ENCODE measurements around the gene PSENEN. TPM values are rescaled to one million over a fixed set of nuclear protein-coding genes. Genes with fewer than 3 reads are reported as not detected.

The PSENEN gene
- polyA plus RNA-seq, 2 donors, result 62.5 to 128 TPM

DNA sequence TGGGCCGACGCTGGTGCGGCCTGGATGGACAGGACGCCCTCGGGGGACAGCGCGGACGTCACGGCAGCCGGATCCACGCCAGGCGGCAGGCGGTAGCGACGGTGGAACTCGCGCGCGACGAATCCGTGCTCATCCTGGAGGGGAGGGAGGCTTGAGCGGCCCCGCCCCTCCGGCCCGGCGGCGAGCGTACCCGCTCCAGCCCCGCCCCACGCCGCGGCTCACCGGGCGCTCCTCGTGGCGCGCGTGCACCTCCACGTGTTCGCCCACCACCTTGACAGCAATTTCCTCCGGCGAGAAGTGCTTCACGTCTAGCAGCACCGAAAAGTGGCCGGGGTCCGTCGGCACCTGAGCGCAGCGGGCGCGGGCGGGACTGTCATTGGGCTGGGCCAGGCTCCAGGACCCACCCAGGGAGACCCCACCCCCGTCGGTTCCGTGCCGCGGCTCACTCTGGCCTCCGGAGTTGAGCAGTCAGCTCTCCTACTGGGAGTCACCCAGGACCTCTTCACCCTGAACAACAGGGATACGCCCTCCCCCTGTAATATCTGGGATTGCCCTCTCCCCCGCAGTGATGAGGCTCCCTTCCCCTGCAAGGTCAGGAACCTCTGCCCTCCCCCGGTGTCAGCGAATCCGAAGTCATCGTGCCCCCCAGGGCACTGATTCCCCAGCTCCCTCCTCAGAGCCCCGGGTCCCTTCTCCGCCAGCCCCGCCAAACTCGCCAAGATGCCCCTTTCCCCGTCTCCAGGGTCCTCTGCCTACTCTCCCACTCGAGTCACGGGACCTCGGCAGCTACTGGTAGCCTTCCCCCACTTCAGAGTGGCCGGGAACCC, 10.3 kb downstream of the PSENEN start:
- Histone ChIP-seq H3K4me1 (ENCODE audit: control insufficient read depth in 2 of 2, insufficient read depth in 2 of 2, low read length in 1 of 2) (peaks cover 0 to 22% of the 10 kb centered on the region in 2 donors), H3K36me3 (ENCODE audit: control insufficient read depth in 2 of 2, insufficient read depth in 2 of 2, low read length in 1 of 2) (peaks cover 4 to 24% of the 10 kb centered on the region in 2 donors), H3K9me3 (ENCODE audit: control insufficient read depth in 2 of 2, insufficient read depth in 1 of 2, low read depth in 1 of 2, low read length in 1 of 2) (no peaks in the 10 kb centered on the region), H3K27me3 (ENCODE audit: control insufficient read depth in 1 of 2, insufficient read depth in 2 of 2, low read length in 2 of 2) (no peaks in the 10 kb centered on the region), H3K27ac (ENCODE audit: low read depth in 2 of 2, low read length in 1 of 2) (peak overlapping the region; percentile 85 to 87), H3K4me3 (ENCODE audit: low read depth in 1 of 2, low read length in 2 of 2) (peak overlapping the region; percentile 8 to 39)
- WGBS, 2 donors, result 15 to 21% methylated on average over 52 to 74 of the region's 74 CpGs

DNA sequence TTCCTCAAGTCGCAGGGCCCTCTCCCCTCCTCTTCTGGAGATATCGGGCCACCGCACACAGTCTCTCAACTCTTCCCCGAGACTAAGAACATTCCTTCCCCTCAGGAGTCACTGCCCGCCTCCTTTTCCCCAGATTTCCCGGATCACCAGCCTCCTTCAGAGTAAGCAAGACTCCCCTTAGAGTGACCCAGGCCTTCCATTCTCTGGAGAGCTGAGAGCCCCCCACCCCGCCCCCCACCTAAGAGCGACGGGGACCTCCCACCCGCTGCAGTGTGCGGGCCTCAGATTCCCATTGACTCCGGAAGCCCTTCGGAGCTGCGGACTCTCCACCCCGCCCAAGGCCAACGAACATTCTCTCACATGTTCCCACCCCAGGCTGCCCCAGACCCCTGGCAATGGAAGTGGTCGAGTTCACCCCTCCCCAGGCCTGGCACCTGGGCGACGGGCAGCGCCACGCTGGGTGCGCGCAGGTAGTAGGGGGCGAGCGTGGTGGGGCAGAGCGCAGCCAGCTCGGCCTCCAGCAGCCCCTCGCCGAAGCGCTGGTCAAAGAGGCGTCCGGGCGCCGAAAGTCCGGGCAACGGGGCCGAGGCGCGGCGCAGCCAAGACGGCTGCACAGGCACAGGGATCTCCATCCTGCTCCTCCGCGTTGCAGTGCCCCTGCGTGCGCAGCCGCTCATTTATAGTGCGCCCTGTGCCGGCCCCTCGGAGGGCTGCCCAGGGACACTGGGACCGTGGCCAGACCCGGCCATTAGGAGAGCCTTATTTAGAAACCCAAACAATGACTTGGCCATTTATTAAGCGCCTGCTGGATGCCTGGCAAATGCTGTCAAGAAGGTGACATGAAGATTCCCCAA, 11.2 kb downstream of the PSENEN start, which contains the start of gene HSPB6:
HSPB6 (minus strand) TSS at position 653 of the 854 bp plus-strand sequence; CDS start at position 632, 21 bp downstream.
- Histone ChIP-seq H3K4me3 (ENCODE audit: low read depth in 1 of 2, low read length in 2 of 2) (peak within 1 kb of the TSS; percentile 35 to 39), H3K9me3 (ENCODE audit: control insufficient read depth in 2 of 2, insufficient read depth in 1 of 2, low read depth in 1 of 2, low read length in 1 of 2) (no peaks in the 10 kb centered on the region), H3K27ac (ENCODE audit: low read depth in 2 of 2, low read length in 1 of 2) (peak within 1 kb of the TSS; percentile 85 to 87), H3K4me1 (ENCODE audit: control insufficient read depth in 2 of 2, insufficient read depth in 2 of 2, low read length in 1 of 2) (peaks cover 0 to 22% of the 10 kb centered on the region in 2 donors), H3K27me3 (ENCODE audit: control insufficient read depth in 1 of 2, insufficient read depth in 2 of 2, low read length in 2 of 2) (no peaks in the 10 kb centered on the region), H3K36me3 (ENCODE audit: control insufficient read depth in 2 of 2, insufficient read depth in 2 of 2, low read length in 1 of 2) (peaks cover 4 to 24% of the 10 kb centered on the region in 2 donors)
- WGBS, 2 donors, result 19 to 25% methylated on average over 51 to 52 of the region's 52 CpGs

DNA sequence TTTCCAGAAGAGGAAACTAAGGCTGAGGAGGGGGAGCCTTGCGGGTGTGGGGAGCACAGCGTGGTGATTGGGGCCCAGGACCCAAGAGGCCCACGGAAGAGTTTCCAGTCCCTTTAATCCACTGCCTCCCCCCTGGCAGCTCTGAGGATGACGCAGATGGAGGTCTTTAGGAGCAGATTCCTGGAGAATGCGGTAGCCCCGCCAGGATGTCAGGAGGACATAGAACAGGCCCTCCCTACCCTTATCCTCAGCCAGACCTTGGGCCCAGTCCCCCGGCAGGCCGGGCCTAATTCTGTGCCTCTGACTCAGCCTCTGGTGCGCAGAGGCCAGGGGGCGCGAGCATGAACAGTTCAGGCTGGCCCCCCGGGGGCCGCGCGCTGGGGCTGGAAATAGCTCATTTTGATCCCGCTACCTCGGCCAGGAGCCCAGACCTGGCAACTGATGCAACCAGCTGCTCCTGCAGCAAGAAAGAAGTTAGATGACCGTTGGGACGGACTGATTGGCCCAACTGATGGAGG, 11.8 kb downstream of the PSENEN start:
- WGBS, 2 donors, result 5 to 6% methylated on average over 19 of the region's 19 CpGs
- peaks cover 4 to 23% of the 10 kb centered on the region in 2 donors for H3K36me3 ChIP-seq (ENCODE audit: control insufficient read depth in 2 of 2, insufficient read depth in 2 of 2, low read length in 1 of 2)
- peak overlapping the region; percentile 21 to 39 for H3K4me3 ChIP-seq (ENCODE audit: low read depth in 1 of 2, low read length in 2 of 2)
- no peaks in the 10 kb centered on the region for H3K27me3 ChIP-seq (ENCODE audit: control insufficient read depth in 1 of 2, insufficient read depth in 2 of 2, low read length in 2 of 2)
- H3K9me3 ChIP-seq (ENCODE audit: control insufficient read depth in 2 of 2, insufficient read depth in 1 of 2, low read depth in 1 of 2, low read length in 1 of 2), result no peaks in the 10 kb centered on the region
- peak overlapping the region; percentile 85 to 87 for H3K27ac ChIP-seq (ENCODE audit: low read depth in 2 of 2, low read length in 1 of 2)
- H3K4me1 ChIP-seq (ENCODE audit: control insufficient read depth in 2 of 2, insufficient read depth in 2 of 2, low read length in 1 of 2), result peaks cover 0 to 22% of the 10 kb centered on the region in 2 donors

DNA sequence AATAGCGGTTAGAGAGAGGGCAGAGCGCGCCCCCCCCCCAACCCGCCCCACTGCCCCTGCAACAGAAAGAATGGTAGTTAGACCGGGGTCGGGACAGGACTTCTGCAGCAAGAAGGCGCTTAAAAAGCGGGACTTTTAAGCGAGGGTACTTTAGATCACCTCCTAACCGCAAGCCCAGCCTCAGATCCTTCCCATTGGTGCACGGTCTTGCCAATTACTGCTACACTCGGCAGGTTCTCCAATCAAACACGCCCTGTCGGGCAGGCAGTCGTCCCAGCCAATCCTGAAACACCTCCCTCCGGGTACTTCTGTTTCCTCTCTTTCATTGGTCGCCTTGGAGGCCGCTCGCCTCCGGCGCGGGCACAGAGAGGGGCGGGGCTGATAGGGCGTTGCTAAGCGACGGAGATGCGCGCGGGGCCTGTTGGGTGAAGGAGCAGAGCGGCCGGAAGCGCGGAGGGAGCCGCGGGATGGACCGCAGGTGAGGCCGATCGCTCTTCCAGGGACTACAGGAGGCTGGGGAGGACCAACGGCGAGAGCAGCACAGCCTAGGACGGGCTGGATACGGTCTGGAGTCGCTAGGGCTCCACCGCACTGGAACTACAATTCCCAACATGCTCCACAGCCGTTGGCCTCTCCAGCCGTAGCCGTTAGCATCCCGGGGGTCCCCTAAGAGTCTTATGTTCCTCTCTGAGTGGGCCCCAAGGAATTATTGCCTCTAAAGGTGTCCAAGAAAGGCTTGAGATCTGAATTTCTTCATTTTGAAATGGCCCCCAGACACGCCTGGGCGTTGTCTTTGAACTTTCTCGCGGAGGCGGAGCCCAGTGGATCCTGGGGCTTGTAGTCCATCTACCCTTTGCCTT, 12.5 kb downstream of the PSENEN start, which contains the start of gene PROSER3:
PROSER3 (plus strand) TSS at position 428 of the 860 bp plus-strand sequence; CDS start at position 468, 40 bp downstream.
- Histone ChIP-seq H3K9me3 (ENCODE audit: control insufficient read depth in 2 of 2, insufficient read depth in 1 of 2, low read depth in 1 of 2, low read length in 1 of 2) (no peaks in the 10 kb centered on the region), H3K27ac (ENCODE audit: low read depth in 2 of 2, low read length in 1 of 2) (peak within 1 kb of the TSS; percentile 92 to 99), H3K4me3 (ENCODE audit: low read depth in 1 of 2, low read length in 2 of 2) (peak within 1 kb of the TSS; percentile 82 to 92), H3K27me3 (ENCODE audit: control insufficient read depth in 1 of 2, insufficient read depth in 2 of 2, low read length in 2 of 2) (no peaks in the 10 kb centered on the region), H3K4me1 (ENCODE audit: control insufficient read depth in 2 of 2, insufficient read depth in 2 of 2, low read length in 1 of 2) (peaks cover 0 to 22% of the 10 kb centered on the region in 2 donors), H3K36me3 (ENCODE audit: control insufficient read depth in 2 of 2, insufficient read depth in 2 of 2, low read length in 1 of 2) (peaks cover 4 to 17% of the 10 kb centered on the region in 2 donors)
- 0 to 1% methylated on average over 52 to 53 of the region's 53 CpGs for WGBS, 2 donors

DNA sequence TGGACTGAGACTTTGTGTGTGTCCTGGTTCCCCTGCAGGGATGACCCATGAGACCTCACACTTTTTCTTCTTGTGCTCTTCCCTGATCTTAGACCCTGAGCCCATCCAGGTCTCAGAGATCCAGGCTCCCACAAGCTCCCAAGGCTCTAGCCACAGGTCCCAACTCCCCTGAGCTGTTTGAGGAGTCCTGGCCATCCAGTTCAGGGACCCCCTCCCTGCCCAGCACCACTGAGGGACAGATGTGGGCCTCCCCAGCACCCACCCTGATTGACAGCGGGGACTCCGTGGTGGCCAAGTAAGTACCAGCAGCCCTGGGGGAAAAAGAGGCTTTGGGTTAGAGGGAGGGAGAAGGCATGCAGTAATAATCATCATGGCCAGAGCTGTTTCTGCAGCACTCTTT, 14.2 kb downstream of the PSENEN start:
- Histone ChIP-seq H3K9me3 (ENCODE audit: control insufficient read depth in 2 of 2, insufficient read depth in 1 of 2, low read depth in 1 of 2, low read length in 1 of 2) (no peaks in the 10 kb centered on the region), H3K4me3 (ENCODE audit: low read depth in 1 of 2, low read length in 2 of 2) (no peak overlapping the region), H3K27me3 (ENCODE audit: control insufficient read depth in 1 of 2, insufficient read depth in 2 of 2, low read length in 2 of 2) (no peaks in the 10 kb centered on the region), H3K4me1 (ENCODE audit: control insufficient read depth in 2 of 2, insufficient read depth in 2 of 2, low read length in 1 of 2) (peaks cover 0 to 22% of the 10 kb centered on the region in 2 donors), H3K36me3 (ENCODE audit: control insufficient read depth in 2 of 2, insufficient read depth in 2 of 2, low read length in 1 of 2) (peaks cover 0 to 6% of the 10 kb centered on the region in 2 donors), H3K27ac (ENCODE audit: low read depth in 2 of 2, low read length in 1 of 2) (no peak overlapping the region)
- 93 to 94% methylated on average over 2 of the region's 2 CpGs for WGBS, 2 donors

DNA sequence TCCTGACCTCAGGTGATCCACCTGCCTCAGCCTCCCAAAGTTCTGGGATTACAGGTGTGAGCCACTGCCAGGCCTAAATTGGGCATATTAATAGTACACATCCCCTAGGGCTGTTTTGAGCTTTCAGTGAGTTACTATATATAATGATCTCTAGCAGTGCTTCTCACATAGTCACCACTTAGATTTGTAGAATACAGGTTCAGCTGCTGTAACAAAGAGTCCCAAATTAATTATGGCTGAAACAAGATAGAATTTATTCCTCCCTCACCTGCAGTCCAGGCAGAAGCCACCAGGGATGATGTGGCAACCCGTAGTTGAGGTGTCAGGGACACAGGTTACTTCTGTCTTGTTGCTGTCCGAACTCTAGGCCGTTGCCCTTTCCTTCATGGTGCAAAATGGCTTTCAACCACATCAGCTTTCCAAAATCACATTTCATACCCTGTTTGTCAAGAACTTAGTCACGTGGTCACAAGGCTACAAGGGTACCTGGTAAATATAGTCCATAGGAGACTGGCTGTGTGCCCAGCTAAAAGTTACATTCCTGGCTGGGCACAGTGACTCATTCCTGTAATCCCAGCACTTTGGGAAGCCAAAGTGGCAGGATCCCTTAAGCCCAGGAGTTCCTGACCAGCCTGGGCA, 15.4 kb downstream of the PSENEN start:
- Histone ChIP-seq H3K27me3 (ENCODE audit: control insufficient read depth in 1 of 2, insufficient read depth in 2 of 2, low read length in 2 of 2) (no peaks in the 10 kb centered on the region), H3K36me3 (ENCODE audit: control insufficient read depth in 2 of 2, insufficient read depth in 2 of 2, low read length in 1 of 2) (peaks cover 1 to 11% of the 10 kb centered on the region in 2 donors), H3K27ac (ENCODE audit: low read depth in 2 of 2, low read length in 1 of 2) (no peak overlapping the region), H3K4me1 (ENCODE audit: control insufficient read depth in 2 of 2, insufficient read depth in 2 of 2, low read length in 1 of 2) (peaks cover 0 to 15% of the 10 kb centered on the region in 2 donors), H3K4me3 (ENCODE audit: low read depth in 1 of 2, low read length in 2 of 2) (no peak overlapping the region), H3K9me3 (ENCODE audit: control insufficient read depth in 2 of 2, insufficient read depth in 1 of 2, low read depth in 1 of 2, low read length in 1 of 2) (no peaks in the 10 kb centered on the region)
- 93 to 95% methylated on average over 4 of the region's 4 CpGs for WGBS, 2 donors

DNA sequence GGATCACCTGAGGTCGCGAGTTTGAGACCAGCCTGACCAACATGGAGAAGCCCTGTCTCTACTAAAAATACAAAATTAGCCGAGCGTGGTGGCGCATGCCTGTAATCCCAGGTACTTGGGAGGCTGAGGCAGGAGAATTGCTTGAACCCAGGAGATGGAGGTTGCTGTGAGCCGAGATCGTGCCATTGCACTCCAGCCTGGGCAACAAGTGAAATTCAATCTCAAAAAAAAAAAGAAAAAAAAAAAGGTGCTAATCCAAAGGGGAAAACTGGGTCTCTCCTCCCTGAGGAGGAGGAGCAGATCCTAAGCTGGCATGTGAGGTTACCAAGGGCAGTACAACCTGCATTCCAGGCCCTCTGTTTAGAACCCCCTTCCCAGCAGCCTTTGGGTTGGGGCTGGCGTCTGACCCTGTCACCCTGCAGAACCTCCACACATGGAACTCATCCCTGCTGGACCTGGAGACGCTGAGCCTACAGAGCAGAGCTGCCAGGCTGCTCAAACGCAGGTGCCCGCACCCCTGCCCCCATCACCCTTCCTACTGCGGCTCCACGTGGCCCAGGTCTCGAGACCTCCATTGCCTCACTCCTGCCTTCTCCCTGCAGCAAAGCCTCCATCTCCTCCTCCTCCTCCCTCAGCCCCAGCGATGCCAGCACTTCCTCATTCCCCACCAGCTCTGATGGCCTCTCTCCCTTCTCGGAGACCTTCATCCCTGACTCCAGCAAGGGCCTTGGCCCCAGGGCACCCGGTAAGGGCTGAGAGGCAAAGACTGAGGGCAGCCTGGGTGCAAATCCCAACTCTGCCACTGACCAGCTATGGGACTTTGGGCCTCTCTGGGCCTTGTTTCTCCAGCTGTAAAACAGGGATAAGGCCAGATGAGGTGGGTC, 19.2 kb downstream of the PSENEN start:
- Histone ChIP-seq H3K4me1 (ENCODE audit: control insufficient read depth in 2 of 2, insufficient read depth in 2 of 2, low read length in 1 of 2) (no peaks in the 10 kb centered on the region), H3K27me3 (ENCODE audit: control insufficient read depth in 1 of 2, insufficient read depth in 2 of 2, low read length in 2 of 2) (no peaks in the 10 kb centered on the region), H3K36me3 (ENCODE audit: control insufficient read depth in 2 of 2, insufficient read depth in 2 of 2, low read length in 1 of 2) (peaks cover 3 to 16% of the 10 kb centered on the region in 2 donors), H3K27ac (ENCODE audit: low read depth in 2 of 2, low read length in 1 of 2) (no peak overlapping the region), H3K9me3 (ENCODE audit: control insufficient read depth in 2 of 2, insufficient read depth in 1 of 2, low read depth in 1 of 2, low read length in 1 of 2) (no peaks in the 10 kb centered on the region), H3K4me3 (ENCODE audit: low read depth in 1 of 2, low read length in 2 of 2) (no peak overlapping the region)
- 91 to 95% methylated on average over 17 of the region's 17 CpGs for WGBS, 2 donors

DNA sequence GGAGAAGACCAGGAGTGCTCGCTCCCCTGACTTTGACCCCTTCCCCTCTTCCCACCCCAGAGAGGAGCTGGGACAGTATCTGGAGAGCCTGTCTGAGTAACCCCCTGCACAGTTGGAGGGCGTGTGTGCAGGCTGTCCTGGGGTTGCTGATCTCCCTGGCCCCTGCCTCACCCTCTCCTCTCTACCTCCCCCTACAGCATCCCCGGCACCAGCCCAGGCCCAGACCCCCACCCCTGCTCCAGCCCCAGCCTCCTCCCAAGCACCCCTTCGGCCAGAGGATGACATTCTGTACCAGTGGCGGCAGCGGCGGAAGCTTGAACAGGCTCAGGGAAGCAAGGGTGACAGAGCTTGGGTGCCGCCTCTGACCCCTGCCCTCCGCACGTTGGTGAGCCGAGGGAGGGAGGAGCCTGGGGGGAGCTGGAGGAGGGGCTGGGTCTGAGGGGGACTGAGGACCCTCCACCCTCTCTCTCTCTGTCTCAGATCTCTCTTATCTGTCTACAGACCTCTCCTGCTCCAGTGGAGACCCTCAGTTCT, 21.2 kb downstream of the PSENEN start:
- Histone ChIP-seq H3K36me3 (ENCODE audit: control insufficient read depth in 2 of 2, insufficient read depth in 2 of 2, low read length in 1 of 2) (peaks cover 3 to 16% of the 10 kb centered on the region in 2 donors), H3K4me1 (ENCODE audit: control insufficient read depth in 2 of 2, insufficient read depth in 2 of 2, low read length in 1 of 2) (no peaks in the 10 kb centered on the region), H3K27ac (ENCODE audit: low read depth in 2 of 2, low read length in 1 of 2) (no peak overlapping the region), H3K27me3 (ENCODE audit: control insufficient read depth in 1 of 2, insufficient read depth in 2 of 2, low read length in 2 of 2) (no peaks in the 10 kb centered on the region), H3K4me3 (ENCODE audit: low read depth in 1 of 2, low read length in 2 of 2) (no peak overlapping the region), H3K9me3 (ENCODE audit: control insufficient read depth in 2 of 2, insufficient read depth in 1 of 2, low read depth in 1 of 2, low read length in 1 of 2) (no peaks in the 10 kb centered on the region)
- 83 to 89% methylated on average over 11 of the region's 11 CpGs for WGBS, 2 donors
